Hepatocyte (in vitro differentiated cells): ENCODE results near the gene POU2F1. TPM values are rescaled to one million over a fixed set of nuclear protein-coding genes. Genes with fewer than 3 reads are reported as not detected.

Source experiments
- DNase-seq: peaks from one replicate; pipeline ENCODE4 v3.0.0-alpha.2; 2016; ENCODE audit warnings: low spot score
- H2AFZ ChIP-seq: fragments of 200-600 bp; sonication (generic); 2 replicates; pipeline ENCODE4 v1.6.0; 2016; ENCODE audit warnings: antibody characterized with exemption, mild to moderate bottlenecking
- H3K27ac ChIP-seq: fragments of 200-600 bp; sonication (generic); 2 replicates; pipeline ENCODE4 v1.5.1; 2016; ENCODE audit warnings: mild to moderate bottlenecking
- H3K27me3 ChIP-seq: fragments of 200-600 bp; sonication (generic); 2 replicates; pipeline ENCODE4 v1.6.1; 2016
- H3K36me3 ChIP-seq: fragments of 200-600 bp; sonication (generic); replicated peaks from 2 replicates; pipeline ENCODE4 v1.5.1; 2016; ENCODE audit warnings: low read depth; ENCODE audit not compliant: insufficient read depth
- H3K4me1 ChIP-seq: fragments of 200-600 bp; sonication (generic); 2 replicates; pipeline ENCODE4 v1.5.1; 2016; ENCODE audit warnings: mild to moderate bottlenecking, moderate library complexity; ENCODE audit not compliant: insufficient read depth
- H3K4me2 ChIP-seq: fragments of 200-600 bp; sonication (generic); 2 replicates; pipeline ENCODE4 v1.6.0; 2016
- H3K4me3 ChIP-seq: fragments of 200-600 bp; sonication (generic); 2 replicates; pipeline ENCODE4 v1.5.1; 2016; ENCODE audit warnings: mild to moderate bottlenecking
- H3K79me2 ChIP-seq: fragments of 200-600 bp; sonication (generic); 2 replicates; pipeline ENCODE4 v1.6.0; 2017; ENCODE audit warnings: mild to moderate bottlenecking
- H3K9me2 ChIP-seq: fragments of 200-600 bp; sonication (generic); replicated peaks from 2 replicates; pipeline ENCODE4 v1.6.0; 2017; ENCODE audit warnings: mild to moderate bottlenecking; ENCODE audit not compliant: insufficient read depth
- H3K9me3 ChIP-seq: fragments of 200-600 bp; sonication (generic); 2 replicates; pipeline ENCODE4 v1.5.1; 2016; ENCODE audit warnings: low read depth, mild to moderate bottlenecking
- H4K20me1 ChIP-seq: fragments of 200-600 bp; sonication (generic); 2 replicates; pipeline ENCODE4 v1.6.0; 2016; ENCODE audit warnings: mild to moderate bottlenecking; ENCODE audit not compliant: insufficient read depth, poor library complexity, severe bottlenecking
- EZH2 ChIP-seq: fragments of 200-600 bp; sonication (generic); IDR thresholded peaks from 2 replicates; pipeline ENCODE4 v1.6.1; 2016; ENCODE audit warnings: antibody characterized with exemption, mild to moderate bottlenecking, borderline replicate concordance
- EZH2phosphoT487 ChIP-seq: fragments of 200-600 bp; sonication (generic); IDR thresholded peaks from one replicate; pipeline ENCODE4 v1.6.1; 2018; ENCODE audit warnings: antibody characterized with exemption, mild to moderate bottlenecking, low read depth, moderate library complexity; ENCODE audit not compliant: unreplicated experiment, severe bottlenecking
- WGBS: methylation state at CpG from one replicate; pipeline ENCODE4 v1.1.6; 2016; ENCODE audit warnings: low lambda C conversion rate; ENCODE audit errors: missing lambda C conversion rate; 5-methylcytosine and 5-hydroxymethylcytosine counted together
- polyA plus RNA-seq: library from polyadenylated mRNA; unstranded; fragments of >200 nt; fragmentation: Nextera tagmentation; extraction: Ambion mirVana; gene quantifications from 2 replicates; pipeline ENCODE4 v1.2.1, GENCODE V29; 2016
- total RNA-seq: library from RNA; depleted of rRNA; stranded (reverse); fragments of >200 nt; gene quantifications from 2 replicates; pipeline ENCODE4 v1.2.3, GENCODE V29; 2014
- TF ChIP-seq, protein P1 (sequence below): fragments of 200-600 bp; sonication (generic); IDR thresholded peaks from 2 replicates; pipeline ENCODE4 v1.5.1; 2016; ENCODE audit warnings: antibody characterized with exemption, mild to moderate bottlenecking; ENCODE audit not compliant: poor library complexity

POU2F1 gene
- total and polyA plus RNA-seq, 2 experiments from 2014 or later = 11.9 to 14.5 TPM

DNA sequence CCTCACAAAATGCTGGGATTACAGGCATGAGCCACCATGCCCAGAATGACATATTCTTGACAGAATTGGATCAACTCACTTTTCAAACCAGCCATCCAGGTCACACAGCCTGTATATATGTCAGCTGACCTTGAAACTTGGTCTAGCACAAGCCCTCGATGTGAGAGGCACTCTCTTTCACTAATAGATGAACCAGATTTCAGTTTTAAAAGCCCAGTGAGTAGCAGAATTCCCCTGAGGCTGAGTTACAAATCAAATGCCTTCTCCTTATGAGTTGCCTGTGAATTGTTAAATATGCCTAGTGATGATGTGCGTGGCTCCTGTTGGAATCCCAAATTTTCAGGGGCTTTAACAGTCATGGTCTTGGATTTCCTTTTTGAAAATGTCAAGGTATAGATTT lies 208.9 kb downstream of the POU2F1 start:
- H3K4me2 ChIP-seq = no peak overlapping the region

DNA sequence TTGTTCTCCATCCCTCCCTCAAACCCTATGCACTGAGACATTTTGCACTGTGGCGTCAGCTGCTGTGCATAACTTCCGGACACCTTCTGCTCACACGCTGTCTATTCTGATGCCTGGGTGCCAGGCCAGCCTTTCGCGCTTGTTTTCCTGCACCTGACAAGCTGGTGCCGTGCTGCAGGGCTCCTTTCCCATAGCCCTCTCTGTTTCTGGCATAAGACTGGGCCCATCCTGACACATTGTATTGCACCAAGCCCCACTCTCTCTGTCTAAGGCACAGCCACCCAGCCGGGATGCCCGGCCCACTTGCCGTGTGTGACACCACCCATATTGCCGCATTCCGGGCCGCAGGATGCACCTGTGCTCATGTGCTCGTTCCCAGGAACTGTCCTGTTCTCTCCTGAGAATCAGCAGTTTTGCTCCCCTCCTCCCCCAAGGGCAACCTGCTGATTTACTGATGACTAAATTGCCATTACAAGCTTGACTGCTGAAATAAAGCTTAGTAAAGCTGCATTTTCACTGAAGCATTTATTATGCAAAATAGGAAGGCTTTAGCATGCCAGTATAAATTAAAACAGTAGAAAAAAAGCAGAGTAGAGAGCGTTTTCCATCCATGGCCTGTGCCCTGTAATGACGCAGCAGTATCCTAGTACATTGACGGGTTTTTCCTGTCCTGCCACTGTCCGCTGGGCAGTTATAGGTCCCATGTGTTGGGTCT lies 209.6 kb downstream of the POU2F1 start:
- 85% methylated on average over 17 of the region's 17 CpGs for WGBS
- no peaks in the 10 kb centered on the region for H3K9me2 ChIP-seq
- H3K4me2 ChIP-seq = no peak overlapping the region
- H3K79me2 ChIP-seq = no peaks in the 10 kb centered on the region
- no peaks in the 10 kb centered on the region for H4K20me1 ChIP-seq
- DNase-seq = no peak
- H3K27ac ChIP-seq = no peak overlapping the region
- no peak overlapping the region for H2AFZ ChIP-seq
- no peak overlapping the region for H3K4me3 ChIP-seq
- H3K4me1 ChIP-seq = no peaks in the 10 kb centered on the region
- no peaks in the 10 kb centered on the region for H3K36me3 ChIP-seq
- H3K27me3 ChIP-seq = no peaks in the 10 kb centered on the region
- no peaks in the 10 kb centered on the region for H3K9me3 ChIP-seq
- TF ChIP-seq, protein P1, sequence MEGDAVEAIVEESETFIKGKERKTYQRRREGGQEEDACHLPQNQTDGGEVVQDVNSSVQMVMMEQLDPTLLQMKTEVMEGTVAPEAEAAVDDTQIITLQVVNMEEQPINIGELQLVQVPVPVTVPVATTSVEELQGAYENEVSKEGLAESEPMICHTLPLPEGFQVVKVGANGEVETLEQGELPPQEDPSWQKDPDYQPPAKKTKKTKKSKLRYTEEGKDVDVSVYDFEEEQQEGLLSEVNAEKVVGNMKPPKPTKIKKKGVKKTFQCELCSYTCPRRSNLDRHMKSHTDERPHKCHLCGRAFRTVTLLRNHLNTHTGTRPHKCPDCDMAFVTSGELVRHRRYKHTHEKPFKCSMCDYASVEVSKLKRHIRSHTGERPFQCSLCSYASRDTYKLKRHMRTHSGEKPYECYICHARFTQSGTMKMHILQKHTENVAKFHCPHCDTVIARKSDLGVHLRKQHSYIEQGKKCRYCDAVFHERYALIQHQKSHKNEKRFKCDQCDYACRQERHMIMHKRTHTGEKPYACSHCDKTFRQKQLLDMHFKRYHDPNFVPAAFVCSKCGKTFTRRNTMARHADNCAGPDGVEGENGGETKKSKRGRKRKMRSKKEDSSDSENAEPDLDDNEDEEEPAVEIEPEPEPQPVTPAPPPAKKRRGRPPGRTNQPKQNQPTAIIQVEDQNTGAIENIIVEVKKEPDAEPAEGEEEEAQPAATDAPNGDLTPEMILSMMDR = no peak
- TF ChIP-seq EZH2 = no peak
- no peak for TF ChIP-seq EZH2phosphoT487

More for the DNA sequence above, 208.9 kb downstream of the POU2F1 start:
- Histone ChIP-seq H3K4me1 (no peaks in the 10 kb centered on the region), H3K27me3 (no peaks in the 10 kb centered on the region), H4K20me1 (no peaks in the 10 kb centered on the region), H3K36me3 (no peaks in the 10 kb centered on the region), H3K9me2 (no peaks in the 10 kb centered on the region), H3K4me3 (no peak overlapping the region), H2AFZ (no peak overlapping the region), H3K27ac (no peak overlapping the region), H3K79me2 (no peaks in the 10 kb centered on the region), H3K9me3 (no peaks in the 10 kb centered on the region)
- TF ChIP-seq, protein P1 = no peak
- no peak for TF ChIP-seq EZH2
- no peak for TF ChIP-seq EZH2phosphoT487
- no peak for DNase-seq
- WGBS = 62% methylated on average over 2 of the region's 2 CpGs

DNA sequence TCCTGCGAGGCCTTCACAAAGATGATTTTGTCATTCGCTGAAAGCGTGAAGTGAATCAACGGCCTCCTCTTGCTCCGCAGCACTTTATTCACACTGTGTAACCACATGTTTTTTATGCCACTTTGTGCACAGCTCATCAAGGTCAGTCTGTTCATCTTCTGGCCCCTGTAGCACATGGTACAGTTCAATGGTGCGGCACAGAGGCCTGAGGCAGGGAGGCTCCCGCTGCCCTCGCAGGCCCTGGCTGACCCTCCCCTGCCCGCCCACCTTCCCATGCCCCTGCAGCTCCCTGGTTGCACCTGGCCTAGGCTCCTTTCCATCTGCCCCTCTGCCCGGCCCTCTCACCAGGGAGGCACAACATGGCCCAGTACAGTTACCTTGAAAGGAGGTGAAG lies 210.2 kb downstream of the POU2F1 start:
- WGBS = 90% methylated on average over 10 of the region's 10 CpGs
- Histone ChIP-seq H3K36me3 (no peaks in the 10 kb centered on the region), H2AFZ (no peak overlapping the region), H3K4me3 (no peak overlapping the region), H3K4me2 (no peak overlapping the region), H3K9me3 (no peaks in the 10 kb centered on the region), H3K27ac (no peak overlapping the region), H4K20me1 (no peaks in the 10 kb centered on the region), H3K9me2 (no peaks in the 10 kb centered on the region), H3K4me1 (no peaks in the 10 kb centered on the region), H3K27me3 (no peaks in the 10 kb centered on the region), H3K79me2 (no peaks in the 10 kb centered on the region)
- TF ChIP-seq, protein P1 = no peak
- no peak for TF ChIP-seq EZH2phosphoT487
- TF ChIP-seq EZH2 = no peak
- no peak for DNase-seq
